Stimulated activated naive CD8-positive, alpha-beta T cell treated with anti-CD3 and anti-CD28 coated beads, Interleukin-15, amount 100 ng/mL, for 72 hours (primary cell): ENCODE data around the gene CUX1.
A peak's percentile ranks its signal among the peaks of the same experiment; 100 is the strongest.
"Not testable (repeated sequence)": the region's sequence is repeated elsewhere in the genome, so short reads cannot be mapped to it uniquely, and the experiment has no call there.

ENCODE experiments used
- ATAC-seq: fragments of 150-1000 bp; cut with Tn5 transposase; 2 replicates; pipeline ENCODE4 v1.10.0; 2021; ENCODE audit warnings: mild to moderate bottlenecking, moderate library complexity
- DNase-seq, 2 donors: peaks; one replicate each; pipeline ENCODE4 v3.0.0; 2021 to 2022
- H3K27ac Mint-ChIP-seq, 2 donors: one replicate each; pipeline ENCODE4 v1.8.0; 2022; ENCODE audit warnings: mild to moderate bottlenecking in 2 of 2, mixed read lengths in 2 of 2, moderate library complexity in 2 of 2
- H3K27me3 Mint-ChIP-seq: one replicate; pipeline ENCODE4 v1.8.0; 2022; ENCODE audit warnings: mixed read lengths
- H3K4me1 Mint-ChIP-seq: one replicate; pipeline ENCODE4 v1.8.0; 2022; ENCODE audit warnings: mild to moderate bottlenecking, mixed read lengths
- H3K4me3 Mint-ChIP-seq, 2 donors: one replicate each; pipeline ENCODE4 v1.8.0; 2022; ENCODE audit warnings: mild to moderate bottlenecking in 2 of 2, mixed read lengths in 2 of 2, moderate library complexity in 1 of 2
- H3K9me3 Mint-ChIP-seq, 2 donors: one replicate each; pipeline ENCODE4 v1.8.0; 2022; ENCODE audit warnings: mixed read lengths in 2 of 2

CUX1 gene

GRCh38 chr7:101880282-101881054 lies 63.0 kb downstream of the CUX1 start:
- Mint-ChIP-seq H3K27ac (peak overlapping the region; percentile 63 to 86), H3K9me3 (no peaks in the 10 kb centered on the region), H3K4me1 (peaks cover 53% of the 10 kb centered on the region), H3K4me3 (no peak overlapping the region), H3K27me3 (no peaks in the 10 kb centered on the region)
- DNase-seq (no peak), ATAC-seq (no peak)

DNA sequence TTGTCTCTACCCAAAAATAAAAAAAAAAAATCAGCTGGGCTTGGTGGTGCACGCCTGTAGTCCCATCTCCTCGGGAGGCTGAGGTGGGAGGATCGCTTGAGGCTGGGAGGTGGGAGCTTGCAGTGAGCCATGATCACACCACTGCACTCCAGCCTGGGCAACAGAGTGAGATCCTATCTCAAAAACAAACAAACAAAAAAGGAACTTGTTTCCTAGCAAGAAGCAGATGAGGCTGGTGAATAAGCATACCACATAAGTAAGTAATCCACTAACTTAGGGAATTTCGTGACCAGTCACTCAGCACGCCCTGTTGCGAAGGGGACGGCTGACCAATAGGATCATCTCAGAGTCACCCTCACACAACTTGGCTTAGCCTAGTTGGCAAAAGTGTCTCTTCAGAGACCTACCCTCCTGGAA lies 64.6 kb downstream of the CUX1 start:
- Mint-ChIP-seq H3K27me3 (no peaks in the 10 kb centered on the region), H3K9me3 (no peaks in the 10 kb centered on the region), H3K4me3 (no peak overlapping the region), H3K27ac (no peak overlapping the region), H3K4me1 (peaks cover 68% of the 10 kb centered on the region)
- ATAC-seq (no peak), DNase-seq (no peak)

DNA sequence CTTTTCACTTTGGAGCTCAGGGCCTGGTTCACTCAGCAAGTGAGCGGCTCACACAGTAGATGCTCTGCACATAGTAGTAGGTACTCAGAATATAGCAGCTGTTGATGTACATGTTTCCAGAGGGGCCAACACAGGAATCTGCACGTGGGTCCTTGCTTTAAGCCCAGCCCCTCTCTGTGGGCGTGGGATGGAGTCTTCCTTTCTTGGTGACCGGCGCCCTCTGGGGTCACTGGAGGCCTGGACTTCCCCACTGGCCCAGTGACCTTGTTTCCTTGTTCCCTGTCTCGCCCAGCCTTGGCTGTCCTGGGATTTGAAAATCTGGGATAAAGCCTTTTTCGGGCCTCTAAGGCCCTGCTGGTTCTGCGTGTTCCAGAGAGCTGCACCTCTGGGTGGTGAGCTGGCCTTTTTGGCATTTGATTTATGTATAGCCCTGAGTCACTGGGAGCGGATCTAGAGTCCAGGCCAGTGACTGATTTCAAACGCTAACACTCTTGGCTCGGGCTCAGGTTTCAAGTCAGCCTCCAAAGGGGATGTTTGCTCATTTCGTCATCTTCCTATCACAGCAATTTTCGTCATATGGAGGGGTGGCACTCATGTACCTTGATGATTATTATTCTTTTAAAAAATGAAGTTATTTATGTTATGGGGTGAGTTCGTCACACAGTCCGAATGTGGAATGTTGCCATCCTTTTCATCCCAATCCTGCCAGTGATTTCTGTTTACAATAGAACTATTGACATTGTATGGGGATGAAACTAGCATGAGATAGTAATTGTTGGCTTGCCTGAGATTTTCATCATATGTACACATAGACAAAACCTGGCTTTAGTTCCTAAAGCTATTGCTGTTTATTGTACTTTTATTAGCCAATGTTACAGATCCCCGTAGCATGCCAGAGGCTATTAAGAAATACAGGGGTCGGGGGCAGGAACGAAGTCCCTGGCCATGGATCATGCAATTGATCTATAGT lies 65.5 kb downstream of the CUX1 start:
- H3K27me3 Mint-ChIP-seq: no peaks in the 10 kb centered on the region
- no peak for ATAC-seq
- no peak overlapping the region for H3K4me3 Mint-ChIP-seq
- H3K9me3 Mint-ChIP-seq: no peaks in the 10 kb centered on the region
- peaks cover 67% of the 10 kb centered on the region for H3K4me1 Mint-ChIP-seq
- no peak overlapping the region for H3K27ac Mint-ChIP-seq
- no peak for DNase-seq

DNA sequence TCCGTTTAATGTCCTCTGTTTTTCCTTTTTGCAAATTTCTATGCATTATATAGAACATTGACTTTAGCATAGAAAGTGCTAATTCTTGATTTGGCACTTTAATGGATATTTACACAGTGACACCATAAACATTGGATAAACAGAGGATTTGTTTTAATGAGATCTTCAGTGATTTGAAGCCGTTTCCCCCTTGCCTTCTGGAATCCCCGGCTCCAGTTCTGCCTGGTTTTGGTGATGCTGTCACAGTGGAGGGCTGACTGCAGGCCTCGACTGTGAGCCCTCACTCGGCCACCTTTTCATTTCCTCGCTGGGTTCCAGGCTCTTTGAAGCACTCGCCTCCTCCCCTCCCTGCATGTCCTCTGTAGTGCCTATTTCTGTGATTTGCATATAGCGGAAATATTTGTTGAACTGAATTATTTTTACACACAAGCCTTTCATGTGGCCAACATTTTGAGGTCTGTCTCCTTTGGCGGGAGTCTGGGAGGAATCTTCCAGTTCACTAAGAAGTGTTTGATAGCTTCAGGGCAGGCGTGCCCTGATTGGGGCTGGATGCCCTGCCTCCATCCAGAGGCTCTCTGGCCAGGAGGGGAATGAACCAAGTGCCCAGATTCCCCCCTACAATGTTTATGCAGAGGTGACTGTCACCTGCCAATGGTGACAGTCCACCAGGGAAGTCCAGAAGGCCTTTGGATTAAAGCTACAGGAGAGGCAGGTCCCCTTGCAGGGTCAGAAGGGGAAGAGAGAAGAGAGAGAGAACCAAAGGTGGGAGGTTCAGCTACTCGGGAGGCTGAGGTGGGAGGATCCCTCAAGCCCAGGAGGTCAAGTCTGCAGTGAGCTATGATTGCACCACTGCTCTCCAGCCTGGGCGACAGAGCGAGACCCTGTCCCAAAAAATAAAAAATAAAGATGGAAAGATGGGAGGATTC lies 67.5 kb downstream of the CUX1 start:
- peak overlapping the region; percentile 10 to 48 for H3K4me3 Mint-ChIP-seq
- ATAC-seq (peak; percentile 80), DNase-seq (peak; percentile 5 to 17)
- peak overlapping the region in 1 of 2 donors; percentile 76 for H3K27ac Mint-ChIP-seq
- H3K27me3 Mint-ChIP-seq: no peaks in the 10 kb centered on the region
- H3K9me3 Mint-ChIP-seq: no peaks in the 10 kb centered on the region
- H3K4me1 Mint-ChIP-seq: peaks cover 56% of the 10 kb centered on the region

- Mint-ChIP-seq H3K27me3 (no peaks in the 10 kb centered on the region), H3K27ac (no peak overlapping the region), H3K9me3 (no peaks in the 10 kb centered on the region), H3K4me3 (no peak overlapping the region), H3K4me1 (peaks cover 52% of the 10 kb centered on the region)
- DNase-seq (no peak), ATAC-seq (no peak)
These were observed 68.2 kb downstream of the CUX1 start for GRCh38 chr7:101885597-101885955.

- not testable (repeated sequence) for ATAC-seq, H3K4me3 Mint-ChIP-seq, H3K9me3 Mint-ChIP-seq, DNase-seq, H3K27me3 Mint-ChIP-seq
- Mint-ChIP-seq H3K27ac (peak overlapping the region in 1 of 2 donors; percentile 61), H3K4me1 (peaks cover 38% of the 10 kb centered on the region)
These were observed 69.9 kb downstream of the CUX1 start for GRCh38 chr7:101887352-101887751.

GRCh38 chr7:101888564-101888963 lies 71.1 kb downstream of the CUX1 start:
- H3K9me3 Mint-ChIP-seq, H3K4me3 Mint-ChIP-seq, DNase-seq, H3K27me3 Mint-ChIP-seq, H3K27ac Mint-ChIP-seq, ATAC-seq: not testable (repeated sequence)
- H3K4me1 Mint-ChIP-seq: peaks cover 38% of the 10 kb centered on the region

DNA sequence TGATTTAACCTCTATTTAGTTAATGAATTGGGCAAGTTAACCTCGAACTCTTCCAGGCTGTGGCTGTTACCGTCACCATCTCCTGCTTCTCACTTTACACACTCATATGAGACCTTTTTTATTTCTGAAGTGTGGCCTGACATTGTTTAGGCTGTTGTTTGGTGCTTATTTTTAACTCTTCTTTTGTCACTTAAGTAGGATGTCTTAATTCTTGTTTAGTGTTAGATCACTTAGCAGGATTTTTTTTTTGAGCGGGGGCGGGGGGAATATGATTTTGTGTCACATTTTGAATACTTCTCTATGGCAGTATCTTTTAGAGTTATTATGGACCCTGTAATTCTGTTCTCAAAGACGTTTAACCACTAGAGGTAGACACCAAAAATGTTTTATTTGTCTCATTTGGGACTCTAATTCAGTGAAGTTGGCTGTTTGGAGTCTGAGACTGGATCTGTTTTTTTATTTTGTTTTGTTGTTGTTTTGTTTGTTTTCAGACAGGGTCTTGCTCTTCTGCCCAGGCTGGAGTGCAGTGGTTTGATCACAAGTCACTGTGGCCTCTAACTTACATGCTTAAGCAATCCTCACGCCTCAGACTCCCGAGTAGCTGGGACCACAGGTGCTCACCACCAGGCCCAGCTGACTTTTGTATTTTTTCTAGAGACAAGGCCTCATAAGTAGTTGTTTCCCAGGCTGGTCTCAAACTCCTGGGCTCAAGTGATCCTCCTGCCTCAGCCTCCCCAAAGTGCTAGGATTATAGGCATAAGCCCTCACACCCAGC lies 73.5 kb downstream of the CUX1 start:
- H3K27ac Mint-ChIP-seq: peak overlapping the region in 1 of 2 donors; percentile 14
- DNase-seq: no peak
- peaks cover 17% of the 10 kb centered on the region for H3K4me1 Mint-ChIP-seq
- no peak for ATAC-seq
- no peak overlapping the region for H3K4me3 Mint-ChIP-seq
- H3K9me3 Mint-ChIP-seq: no peaks in the 10 kb centered on the region
- no peaks in the 10 kb centered on the region for H3K27me3 Mint-ChIP-seq

- no peak for DNase-seq
- Mint-ChIP-seq H3K4me3 (no peak overlapping the region), H3K9me3 (no peaks in the 10 kb centered on the region), H3K27me3 (no peaks in the 10 kb centered on the region), H3K4me1 (peaks cover 7% of the 10 kb centered on the region), H3K27ac (no peak overlapping the region)
- ATAC-seq: no peak
These were observed 74.7 kb downstream of the CUX1 start for GRCh38 chr7:101891936-101892640.

- Mint-ChIP-seq H3K4me3 (no peak overlapping the region), H3K4me1 (peaks cover 7% of the 10 kb centered on the region), H3K9me3 (no peaks in the 10 kb centered on the region), H3K27ac (no peak overlapping the region), H3K27me3 (no peaks in the 10 kb centered on the region)
- ATAC-seq (no peak), DNase-seq (no peak)
These were observed 76.1 kb downstream of the CUX1 start for GRCh38 chr7:101893341-101894082.

DNA sequence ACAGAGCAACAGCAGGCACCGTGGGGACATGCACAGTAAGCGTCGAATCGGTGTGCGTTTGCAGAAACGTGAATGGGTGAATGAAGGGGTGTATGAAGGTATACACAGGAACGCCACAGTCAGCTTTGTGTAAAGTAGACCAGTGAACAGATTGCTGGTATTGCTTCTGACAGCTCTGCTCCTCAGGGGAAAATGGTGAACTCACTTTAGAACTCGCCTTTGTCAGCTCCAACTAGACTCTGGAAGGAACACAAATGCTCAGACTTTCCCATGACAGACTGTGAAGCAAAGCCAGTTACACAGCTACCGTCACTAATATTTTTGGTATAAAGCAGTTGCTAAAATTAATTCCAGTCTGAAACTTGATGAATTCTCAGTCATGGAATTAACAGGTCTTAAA lies 78.9 kb downstream of the CUX1 start:
- DNase-seq (no peak), ATAC-seq (no peak)
- no peak overlapping the region for H3K4me3 Mint-ChIP-seq
- no peaks in the 10 kb centered on the region for H3K9me3 Mint-ChIP-seq
- H3K27ac Mint-ChIP-seq: no peak overlapping the region
- peaks cover 6% of the 10 kb centered on the region for H3K4me1 Mint-ChIP-seq
- H3K27me3 Mint-ChIP-seq: no peaks in the 10 kb centered on the region

GRCh38 chr7:101896941-101897340 lies 79.5 kb downstream of the CUX1 start:
- H3K27ac Mint-ChIP-seq: no peak overlapping the region
- DNase-seq (no peak), ATAC-seq (no peak)
- peaks cover 6% of the 10 kb centered on the region for H3K4me1 Mint-ChIP-seq
- no peaks in the 10 kb centered on the region for H3K9me3 Mint-ChIP-seq
- no peaks in the 10 kb centered on the region for H3K27me3 Mint-ChIP-seq
- H3K4me3 Mint-ChIP-seq: no peak overlapping the region

DNA sequence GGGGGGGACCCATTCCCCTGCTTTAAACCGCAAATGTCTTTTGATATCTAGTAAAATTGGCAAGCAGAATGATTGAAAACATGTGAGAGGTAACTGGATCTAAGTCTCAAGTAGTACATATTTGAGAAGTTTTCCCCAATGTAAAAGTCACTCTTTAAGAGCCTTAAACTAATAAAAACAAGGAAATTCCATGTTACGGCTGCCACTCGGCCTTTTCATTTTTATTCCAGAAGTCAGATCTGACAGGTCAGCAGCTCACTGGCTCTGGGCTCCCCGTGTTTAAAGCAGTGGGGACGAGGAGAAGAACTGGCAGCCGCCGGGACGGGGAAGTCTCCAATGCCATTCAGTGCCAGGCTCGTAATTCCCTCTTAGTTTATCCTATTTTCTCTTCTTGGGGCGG lies 80.7 kb downstream of the CUX1 start:
- Mint-ChIP-seq H3K9me3 (no peaks in the 10 kb centered on the region), H3K4me3 (no peak overlapping the region), H3K27ac (no peak overlapping the region), H3K4me1 (peaks cover 6% of the 10 kb centered on the region), H3K27me3 (no peaks in the 10 kb centered on the region)
- no peak for ATAC-seq
- no peak for DNase-seq

DNA sequence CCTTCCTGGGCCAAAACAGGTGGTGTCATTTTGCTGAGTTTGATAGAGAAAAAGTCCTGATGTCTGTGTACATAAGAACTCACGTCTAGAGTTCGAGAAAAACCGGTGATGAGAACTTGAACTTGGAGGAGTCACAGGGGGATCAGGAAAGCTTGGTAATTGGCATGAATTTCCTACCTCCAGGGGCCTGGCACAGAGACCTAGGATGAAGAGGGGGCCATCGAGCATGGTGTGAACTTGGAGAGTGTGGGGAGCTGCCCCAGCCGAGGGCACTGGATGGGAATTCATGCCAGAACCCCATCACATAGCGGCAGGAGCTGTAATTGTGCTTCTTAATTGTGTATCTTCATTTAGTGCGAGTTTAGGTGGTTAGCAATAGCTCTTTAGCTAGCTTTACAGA lies 82.2 kb downstream of the CUX1 start:
- no peak for ATAC-seq
- Mint-ChIP-seq H3K27me3 (no peaks in the 10 kb centered on the region), H3K9me3 (no peaks in the 10 kb centered on the region), H3K27ac (no peak overlapping the region), H3K4me1 (peaks cover 6% of the 10 kb centered on the region), H3K4me3 (no peak overlapping the region)
- DNase-seq: no peak
